ENCODE measurements around the gene RALGAPA2. TPM values are rescaled to one million over a fixed set of nuclear protein-coding genes. Genes with fewer than 3 reads are reported as not detected.

The RALGAPA2 gene
- total RNA-seq, 4 donors from 2014 or later, result 13.3 to 29.8 (median 23.6) TPM

DNA sequence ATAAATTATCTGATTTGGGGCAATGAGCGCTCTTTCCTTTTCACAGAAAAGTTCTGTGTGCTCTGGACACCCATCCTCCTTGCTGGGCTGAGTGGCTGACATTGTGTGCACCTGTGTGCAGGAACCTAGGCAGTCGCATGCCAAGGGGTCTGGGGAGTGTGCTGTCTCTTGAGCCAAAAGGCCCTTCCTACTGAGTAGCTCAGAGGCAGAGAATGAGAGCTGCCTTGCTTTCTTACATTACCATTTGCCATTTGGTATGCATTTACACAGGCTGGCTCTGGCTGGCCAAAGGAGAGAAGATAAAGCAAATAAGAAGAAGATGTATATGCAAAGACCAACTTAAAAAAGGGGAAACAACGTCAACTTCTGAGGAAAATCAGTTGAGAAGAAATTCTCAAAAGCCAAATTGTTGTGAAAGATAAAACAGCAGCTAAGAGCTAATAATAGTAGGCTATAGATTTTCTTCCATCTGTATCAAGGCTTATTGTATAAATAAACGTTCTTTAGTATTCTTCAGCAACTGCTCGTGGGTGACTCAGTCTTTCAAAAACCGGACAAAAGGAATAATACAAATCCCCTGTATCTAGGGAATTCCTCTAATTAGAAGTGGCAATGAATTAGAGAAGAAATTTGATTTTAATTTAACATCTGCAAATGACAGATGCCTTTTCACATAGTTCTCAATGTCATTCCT, 222.6 kb downstream of the RALGAPA2 start:
- H3K27ac ChIP-seq, result no peak overlapping the region
- 58 to 71% methylated on average over 6 of the region's 6 CpGs for WGBS, 2 donors
- H3K36me3 ChIP-seq, result peaks cover 0 to 62% (median 0%) of the 10 kb centered on the region in 3 donors
- H3K4me1 ChIP-seq, result no peaks in the 10 kb centered on the region
- intact Hi-C loops (cut with DNase I), result no loop called here
- no peaks in the 10 kb centered on the region for H3K27me3 ChIP-seq
- no peak for DNase-seq
- TF ChIP-seq CTCF (IDR thresholded peaks at IDR 0.05), result no peak
- no peak for TF ChIP-seq POLR2A (IDR thresholded peaks at IDR 0.05)
- H3K4me3 ChIP-seq, result no peak overlapping the region
- H3K9me3 ChIP-seq, result no peaks in the 10 kb centered on the region

GRCh38 chr20:20489054-20489453, 223.4 kb downstream of the RALGAPA2 start:
- DNase-seq, result no peak
- H3K9me3 ChIP-seq, result no peaks in the 10 kb centered on the region
- TF ChIP-seq POLR2A (IDR thresholded peaks at IDR 0.05), result no peak
- no peak for TF ChIP-seq CTCF (IDR thresholded peaks at IDR 0.05)
- peaks cover 0 to 55% (median 0%) of the 10 kb centered on the region in 3 donors for H3K36me3 ChIP-seq
- no peaks in the 10 kb centered on the region for H3K4me1 ChIP-seq
- H3K4me3 ChIP-seq, result no peak overlapping the region
- H3K27me3 ChIP-seq, result no peaks in the 10 kb centered on the region
- intact Hi-C loops (cut with DNase I), result no loop called here
- H3K27ac ChIP-seq, result no peak overlapping the region
- WGBS, 2 donors, result 68 to 74% methylated on average over 5 of the region's 5 CpGs

- no peaks in the 10 kb centered on the region for H3K9me3 ChIP-seq
- H3K4me3 ChIP-seq, result no peak overlapping the region
- intact Hi-C loops (cut with DNase I), result no loop called here
- H3K27ac ChIP-seq, result no peak overlapping the region
- TF ChIP-seq CTCF (IDR thresholded peaks at IDR 0.05) (no peak), POLR2A (IDR thresholded peaks at IDR 0.05) (no peak)
- no peaks in the 10 kb centered on the region for H3K4me1 ChIP-seq
- DNase-seq, result no peak
- 71 to 80% methylated on average over 1 of the region's 1 CpG for WGBS, 2 donors
- peaks cover 0 to 51% (median 0%) of the 10 kb centered on the region in 3 donors for H3K36me3 ChIP-seq
- no peaks in the 10 kb centered on the region for H3K27me3 ChIP-seq
Observed at GRCh38 chr20:20488388-20488787, 224.1 kb downstream of the RALGAPA2 start.

GRCh38 chr20:20487811-20488210, 224.6 kb downstream of the RALGAPA2 start:
- H3K4me1 ChIP-seq, result no peaks in the 10 kb centered on the region
- intact Hi-C loops (cut with DNase I), result no loop called here
- peaks cover 0 to 53% (median 0%) of the 10 kb centered on the region in 3 donors for H3K36me3 ChIP-seq
- H3K4me3 ChIP-seq, result no peak overlapping the region
- TF ChIP-seq CTCF (IDR thresholded peaks at IDR 0.05), result no peak
- TF ChIP-seq POLR2A (IDR thresholded peaks at IDR 0.05), result no peak
- no peaks in the 10 kb centered on the region for H3K27me3 ChIP-seq
- no peaks in the 10 kb centered on the region for H3K9me3 ChIP-seq
- WGBS, 2 donors, result 76 to 78% methylated on average over 5 of the region's 5 CpGs
- H3K27ac ChIP-seq, result no peak overlapping the region
- DNase-seq, result no peak

GRCh38 chr20:20483328-20483727, 229.1 kb downstream of the RALGAPA2 start:
- peaks cover 0 to 12% (median 0%) of the 10 kb centered on the region in 3 donors for H3K4me1 ChIP-seq
- TF ChIP-seq CTCF (IDR thresholded peaks at IDR 0.05), result no peak
- TF ChIP-seq POLR2A (IDR thresholded peaks at IDR 0.05), result no peak
- no peaks in the 10 kb centered on the region for H3K9me3 ChIP-seq
- no peak overlapping the region for H3K4me3 ChIP-seq
- no peaks in the 10 kb centered on the region for H3K27me3 ChIP-seq
- intact Hi-C loops (cut with DNase I), result no loop called here
- DNase-seq, result no peak
- no peak overlapping the region for H3K27ac ChIP-seq
- peaks cover 0 to 42% (median 0%) of the 10 kb centered on the region in 3 donors for H3K36me3 ChIP-seq
- 80 to 86% methylated on average over 2 of the region's 2 CpGs for WGBS, 2 donors
